GM06990 (cell line): ENCODE data around the gene CELF5.

ENCODE experiments used
- DNase-seq: peaks from one replicate; pipeline ENCODE4 v3.0.0-alpha.2; 2011; ENCODE audit not compliant: insufficient read length; ENCODE audit errors: extremely low read depth
- H3K27me3 ChIP-seq: replicated peaks from 2 replicates; pipeline ENCODE4 v1.6.0; 2011; ENCODE audit warnings: low read length; ENCODE audit not compliant: control insufficient read depth, insufficient read depth
- H3K36me3 ChIP-seq: 2 replicates; pipeline ENCODE4 v1.5.1; 2011; ENCODE audit warnings: low read length; ENCODE audit not compliant: control insufficient read depth, insufficient read depth
- H3K4me3 ChIP-seq: replicated peaks from 2 replicates; pipeline ENCODE4 v1.5.1; 2011; ENCODE audit warnings: low read depth, mild to moderate bottlenecking, control low read depth, low read length
- TF ChIP-seq, protein P1 (sequence below): IDR thresholded peaks from 2 replicates; pipeline ENCODE4 v1.5.1; 2011; ENCODE audit warnings: low read length, control low read depth, mild to moderate bottlenecking, inconsistent platforms; ENCODE audit not compliant: insufficient read depth, poor library complexity, severe bottlenecking

Gene CELF5

GRCh38 chr19:3239367-3239766 is 14.9 kb downstream of the CELF5 start:
- H3K4me3 ChIP-seq: no peak overlapping the region

DNA sequence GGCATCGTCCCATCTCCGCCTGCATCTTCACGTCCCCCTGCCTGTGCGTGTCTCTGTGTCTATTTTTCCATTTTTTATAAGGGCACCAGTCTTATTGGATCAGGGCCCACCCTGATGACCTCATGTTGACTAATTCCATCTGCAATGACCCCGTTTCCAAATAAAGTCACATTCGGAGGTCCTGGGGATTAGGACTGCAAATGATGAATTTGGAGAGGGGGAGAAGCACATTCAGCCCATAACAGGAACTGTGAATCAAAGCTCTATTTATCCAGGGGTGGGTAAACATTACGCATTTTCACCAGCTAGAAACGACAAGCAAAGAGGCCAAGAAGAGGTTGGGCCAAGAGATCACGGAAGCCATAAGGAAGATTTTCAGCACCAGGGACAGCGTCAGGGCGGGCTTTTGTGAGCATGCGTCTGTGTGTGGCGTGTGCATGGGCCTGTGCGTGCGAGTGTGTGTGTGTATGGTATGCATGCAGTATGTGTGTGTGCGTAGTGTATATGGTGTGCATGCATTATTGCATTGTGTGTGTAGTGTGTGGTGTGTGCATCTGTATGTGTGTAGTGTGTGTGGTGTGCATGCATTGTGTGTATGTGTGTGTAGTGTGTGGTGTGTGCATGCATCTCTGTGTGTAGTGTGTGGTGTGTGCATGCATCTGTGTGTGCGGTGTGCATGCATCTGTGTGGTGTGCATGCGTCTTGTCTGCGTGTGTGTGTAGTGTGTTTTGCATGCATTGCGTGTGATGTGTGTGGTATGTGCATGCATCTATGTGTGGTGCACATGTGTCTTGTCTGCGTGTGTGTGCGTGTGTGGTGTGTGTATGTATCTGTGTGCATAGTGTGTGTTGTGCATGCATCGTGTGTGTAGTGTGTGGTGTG is 19.6 kb downstream of the CELF5 start:
- Histone ChIP-seq H3K27me3 (no peaks in the 10 kb centered on the region; the same call in 1 of the 2 replicates), H3K4me3 (no peak overlapping the region), H3K36me3 (no peaks in the 10 kb centered on the region)
- DNase-seq: no peak
- TF ChIP-seq, protein P1, sequence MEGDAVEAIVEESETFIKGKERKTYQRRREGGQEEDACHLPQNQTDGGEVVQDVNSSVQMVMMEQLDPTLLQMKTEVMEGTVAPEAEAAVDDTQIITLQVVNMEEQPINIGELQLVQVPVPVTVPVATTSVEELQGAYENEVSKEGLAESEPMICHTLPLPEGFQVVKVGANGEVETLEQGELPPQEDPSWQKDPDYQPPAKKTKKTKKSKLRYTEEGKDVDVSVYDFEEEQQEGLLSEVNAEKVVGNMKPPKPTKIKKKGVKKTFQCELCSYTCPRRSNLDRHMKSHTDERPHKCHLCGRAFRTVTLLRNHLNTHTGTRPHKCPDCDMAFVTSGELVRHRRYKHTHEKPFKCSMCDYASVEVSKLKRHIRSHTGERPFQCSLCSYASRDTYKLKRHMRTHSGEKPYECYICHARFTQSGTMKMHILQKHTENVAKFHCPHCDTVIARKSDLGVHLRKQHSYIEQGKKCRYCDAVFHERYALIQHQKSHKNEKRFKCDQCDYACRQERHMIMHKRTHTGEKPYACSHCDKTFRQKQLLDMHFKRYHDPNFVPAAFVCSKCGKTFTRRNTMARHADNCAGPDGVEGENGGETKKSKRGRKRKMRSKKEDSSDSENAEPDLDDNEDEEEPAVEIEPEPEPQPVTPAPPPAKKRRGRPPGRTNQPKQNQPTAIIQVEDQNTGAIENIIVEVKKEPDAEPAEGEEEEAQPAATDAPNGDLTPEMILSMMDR: no peak

More at GRCh38 chr19:3239367-3239766, 14.9 kb downstream of the CELF5 start:
- TF ChIP-seq, protein P1: no peak
- DNase-seq: no peak
- Histone ChIP-seq H3K27me3 (no peaks in the 10 kb centered on the region; the same call in 1 of the 2 replicates), H3K36me3 (no peaks in the 10 kb centered on the region)

DNA sequence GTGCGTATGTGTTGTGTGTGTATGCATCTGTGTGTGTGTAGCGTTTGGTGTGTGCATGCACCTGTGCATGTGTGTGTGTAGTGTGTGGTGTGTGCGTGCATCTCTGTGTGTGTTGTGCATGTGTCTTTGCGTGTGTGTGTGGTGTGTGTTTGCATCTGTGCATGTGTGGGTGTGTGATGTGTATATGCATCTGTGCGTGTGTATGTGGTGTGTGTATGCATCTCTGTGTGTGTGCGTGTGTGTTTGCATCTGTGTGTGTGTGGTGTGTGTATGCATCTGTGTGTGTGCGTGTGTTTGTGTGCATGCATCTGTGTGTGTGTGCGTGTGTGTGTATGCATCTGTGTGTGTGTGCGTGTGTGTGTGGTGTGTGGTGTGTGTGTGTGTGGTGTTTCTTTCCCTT is 20.6 kb downstream of the CELF5 start:
- H3K27me3 ChIP-seq: no peaks in the 10 kb centered on the region; the same call in 1 of the 2 replicates
- TF ChIP-seq, protein P1: no peak
- no peak for DNase-seq
- no peak overlapping the region for H3K4me3 ChIP-seq
- no peaks in the 10 kb centered on the region for H3K36me3 ChIP-seq

DNA sequence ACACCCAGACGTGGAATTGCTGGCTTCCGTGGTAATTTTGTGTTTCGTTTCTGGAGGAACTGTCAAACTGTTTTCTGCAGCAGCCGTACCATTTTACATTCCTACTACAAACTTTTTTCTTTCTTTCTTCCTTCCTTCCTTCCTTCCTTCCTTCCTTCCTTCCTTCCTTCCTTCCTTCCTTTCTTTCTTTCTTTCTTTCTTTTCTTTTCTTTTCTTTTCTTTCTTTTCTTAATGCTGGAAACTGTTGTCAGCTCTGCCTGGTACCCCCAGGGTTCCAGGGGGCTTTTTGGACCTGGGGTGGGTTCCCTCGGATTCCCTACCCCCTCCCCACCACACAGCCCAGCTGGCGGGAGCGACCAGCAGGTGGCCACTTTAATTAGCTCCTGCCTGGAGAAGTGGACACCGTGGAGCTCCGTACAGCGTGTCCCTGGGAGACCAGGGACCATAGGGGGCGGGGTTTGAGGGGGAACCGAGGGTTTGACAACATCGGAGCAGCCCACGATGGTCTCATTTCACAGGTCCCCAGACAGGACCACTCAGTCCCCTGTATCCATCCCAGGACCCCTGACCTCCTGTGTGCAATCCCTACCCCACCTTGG is 24.4 kb downstream of the CELF5 start:
- Histone ChIP-seq H3K4me3 (no peak overlapping the region), H3K27me3 (no peaks in the 10 kb centered on the region), H3K36me3 (no peaks in the 10 kb centered on the region)
- DNase-seq: no peak
- TF ChIP-seq, protein P1: no peak

DNA sequence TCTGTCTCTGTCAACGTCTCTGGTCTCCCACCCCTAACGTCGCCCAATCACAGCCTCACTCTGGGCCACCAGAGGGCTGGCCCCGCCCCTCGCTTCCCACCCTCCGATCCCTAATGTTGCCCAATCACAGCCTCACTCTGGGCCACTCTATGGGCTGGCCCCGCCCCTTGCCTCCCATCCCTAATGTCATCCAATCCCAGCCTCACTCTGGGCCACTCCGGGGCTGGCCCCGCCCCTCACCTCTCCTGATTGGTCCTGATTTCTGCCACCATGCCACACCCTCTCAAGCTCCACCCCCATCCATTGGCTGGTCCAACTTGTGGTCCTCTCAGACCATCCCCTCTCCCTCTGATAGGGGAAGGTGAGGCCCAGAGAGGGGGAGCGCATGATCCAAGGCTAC is 24.9 kb downstream of the CELF5 start:
- peak; percentile 35 for DNase-seq

More for the DNA sequence above, 24.9 kb downstream of the CELF5 start:
- Histone ChIP-seq H3K27me3 (no peaks in the 10 kb centered on the region), H3K4me3 (no peak overlapping the region), H3K36me3 (no peaks in the 10 kb centered on the region)
- TF ChIP-seq, protein P1: no peak
